Renal cortex interstitium (tissue), 11 donors: ENCODE data around the gene MYH10. TPM values are rescaled to one million over a fixed set of nuclear protein-coding genes. Genes with fewer than 3 reads are reported as not detected.

Experiments
- DNase-seq, 11 donors: peaks; one replicate each; pipeline ENCODE4 v3.0.0-alpha.2; 2013; ENCODE audit warnings: low read depth in 9 of 11, low spot score in 4 of 11; ENCODE audit errors: extremely low read depth in 1 of 11
- polyA plus RNA-seq, 3 donors: library from polyadenylated mRNA; unstranded; fragments of 120-200 nt; gene quantifications; one replicate each; pipeline ENCODE4 v1.2.1, GENCODE V29; 2013; ENCODE audit not compliant: insufficient read length in 3 of 3

MYH10 gene
- polyA plus RNA-seq, 3 donors, result 236 to 286 (median 264) TPM

DNA sequence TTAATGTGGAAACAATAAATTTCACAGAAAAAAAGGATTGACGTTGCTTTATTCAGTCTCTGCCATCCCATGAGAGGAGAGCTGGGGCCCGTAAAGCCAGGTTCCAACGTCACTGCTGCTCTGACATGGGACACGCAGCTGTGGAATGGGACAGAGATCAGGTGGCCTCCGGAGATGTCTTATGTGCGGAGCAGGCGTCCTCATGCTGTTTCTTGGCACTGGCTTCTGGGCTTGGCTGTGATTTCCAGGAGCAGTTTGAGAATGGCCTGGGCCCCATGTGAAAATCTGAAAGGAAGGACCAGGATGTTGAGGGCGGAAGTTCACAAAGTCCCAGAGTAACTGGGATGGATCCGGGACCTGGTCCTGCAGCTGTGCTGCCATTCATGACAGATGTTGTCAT is 162.4 kb downstream of the MYH10 start:
- DNase-seq, result no peak

GRCh38 chr17:8467527-8467926 is 163.0 kb downstream of the MYH10 start:
- no peak for DNase-seq

- no peak for DNase-seq
These were observed 163.7 kb downstream of the MYH10 start for GRCh38 chr17:8466873-8467272.

GRCh38 chr17:8466456-8466855 is 164.1 kb downstream of the MYH10 start:
- no peak for DNase-seq

GRCh38 chr17:8465759-8466158 is 164.8 kb downstream of the MYH10 start:
- DNase-seq, result no peak

DNA sequence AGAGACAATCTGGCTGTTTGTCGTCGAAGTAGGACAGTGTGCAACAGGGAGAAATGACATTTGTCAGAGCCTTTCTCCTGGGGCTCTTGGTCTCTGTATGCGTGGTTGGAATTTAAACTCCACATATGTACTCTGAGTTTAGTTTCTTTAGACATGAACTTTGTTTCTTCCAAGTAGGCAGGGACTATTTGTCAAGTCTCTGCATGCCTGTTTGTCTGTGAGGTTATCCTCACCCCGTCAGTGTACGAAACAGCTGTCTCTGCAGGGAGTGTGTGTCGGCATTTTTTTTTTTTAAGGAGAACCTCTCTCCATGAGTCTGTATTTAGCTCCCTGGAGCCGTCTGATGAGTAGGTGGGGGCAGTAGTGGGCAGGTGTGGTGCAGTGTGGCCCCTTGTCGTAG is 165.2 kb downstream of the MYH10 start:
- no peak for DNase-seq

DNA sequence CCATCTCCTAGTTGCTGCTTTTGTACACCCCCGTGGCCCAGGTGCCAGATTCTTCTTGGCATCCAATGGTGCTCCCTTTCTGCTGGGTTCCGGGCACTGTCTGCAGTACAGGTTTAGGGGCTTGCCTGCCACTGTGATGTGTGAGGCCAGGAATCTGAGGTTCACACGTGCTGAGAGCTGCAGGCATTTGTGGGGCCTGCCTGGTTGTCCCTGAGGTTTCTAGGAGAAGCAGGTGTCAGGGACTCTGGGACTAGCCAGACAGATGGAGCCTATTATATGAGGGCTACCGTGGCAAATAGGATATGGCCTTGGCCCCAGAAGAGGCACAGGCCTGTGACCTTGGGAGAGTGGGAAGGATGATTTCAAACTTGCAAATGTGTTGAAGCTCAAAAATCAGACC is 165.6 kb downstream of the MYH10 start:
- DNase-seq, result no peak

DNA sequence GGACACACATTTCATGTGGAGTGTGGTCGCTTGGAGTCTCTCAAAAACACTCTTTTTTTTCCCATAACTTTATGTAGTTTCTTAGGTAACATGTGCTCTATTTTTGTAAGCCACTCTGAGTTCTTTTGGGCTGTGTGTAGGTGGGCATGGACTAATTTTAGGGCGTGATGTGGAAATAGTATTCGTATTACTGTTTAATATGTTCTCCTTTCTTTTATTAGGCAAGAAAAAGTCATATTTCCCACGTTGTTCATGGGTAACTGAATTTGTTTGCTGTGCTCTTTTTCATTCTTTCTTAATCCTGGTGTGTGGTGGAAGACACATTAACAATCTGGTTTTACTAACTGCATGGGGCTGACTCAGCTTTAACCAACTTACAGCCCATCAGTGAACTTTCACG is 167.4 kb downstream of the MYH10 start:
- no peak for DNase-seq

- DNase-seq, result no peak
These were observed 168.0 kb downstream of the MYH10 start for GRCh38 chr17:8462564-8462963.

DNA sequence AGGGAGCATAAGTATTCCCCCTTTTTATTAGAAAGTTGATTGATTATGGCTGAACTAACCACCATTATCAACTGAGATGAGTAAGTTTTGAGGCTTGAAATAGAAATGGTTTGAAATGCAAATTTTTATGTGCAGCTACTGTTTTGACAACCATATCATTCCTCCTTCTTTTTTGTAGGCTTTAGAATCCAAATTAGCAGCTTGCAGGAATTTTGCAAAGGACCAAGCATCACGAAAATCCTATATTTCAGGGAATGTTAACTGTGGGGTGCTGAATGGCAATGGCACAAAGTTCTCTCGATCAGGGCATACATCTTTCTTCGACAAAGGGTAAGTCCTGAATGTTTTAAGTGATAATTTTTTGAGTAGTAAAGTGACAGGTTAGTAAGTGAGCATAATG is 170.7 kb downstream of the MYH10 start:
- DNase-seq, result no peak

GRCh38 chr17:8459107-8459506 is 171.4 kb downstream of the MYH10 start:
- no peak for DNase-seq

GRCh38 chr17:8458128-8458527 is 172.4 kb downstream of the MYH10 start:
- DNase-seq, result no peak

- DNase-seq, result no peak
These were observed 174.8 kb downstream of the MYH10 start for GRCh38 chr17:8455665-8456209.

- no peak for DNase-seq
These were observed 177.2 kb downstream of the MYH10 start for GRCh38 chr17:8453326-8453725.

- DNase-seq, result no peak
These were observed 178.5 kb downstream of the MYH10 start for GRCh38 chr17:8451933-8452614.

DNA sequence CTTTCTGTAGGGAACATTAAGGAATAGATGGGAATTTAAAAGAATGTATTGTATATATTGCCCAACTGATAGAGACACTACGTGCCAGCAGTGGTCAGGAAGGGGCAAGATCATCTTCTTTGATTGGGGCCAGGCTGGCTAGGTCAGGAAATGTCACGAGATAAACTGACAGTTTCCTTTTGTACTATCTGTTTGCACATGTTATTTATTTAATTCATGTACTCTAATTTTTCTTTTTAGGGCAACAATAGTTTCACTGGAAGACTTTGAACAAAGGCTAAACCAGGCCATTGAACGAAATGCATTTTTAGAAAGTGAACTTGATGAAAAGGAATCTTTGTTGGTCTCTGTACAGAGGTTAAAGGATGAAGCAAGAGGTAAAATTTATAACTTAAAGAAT is 182.2 kb downstream of the MYH10 start:
- no peak for DNase-seq

GRCh38 chr17:8447799-8448198 is 182.7 kb downstream of the MYH10 start:
- DNase-seq, result no peak

DNA sequence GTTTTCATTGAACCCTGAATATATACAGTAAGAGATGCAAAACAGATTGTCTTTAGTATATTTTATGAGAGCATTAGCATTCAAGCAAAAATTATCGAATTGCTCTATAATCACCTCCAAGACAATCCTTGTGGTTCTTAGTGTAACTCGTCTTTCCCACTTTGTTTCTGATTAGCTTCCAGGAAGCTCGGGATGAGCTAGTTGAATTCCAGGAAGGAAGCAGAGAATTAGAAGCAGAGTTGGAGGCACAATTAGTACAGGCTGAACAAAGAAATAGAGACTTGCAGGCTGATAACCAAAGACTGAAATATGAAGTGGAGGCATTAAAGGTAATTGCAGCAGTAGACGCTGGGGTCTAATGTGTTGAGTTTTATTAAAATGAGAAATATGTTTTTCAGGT is 185.0 kb downstream of the MYH10 start:
- no peak for DNase-seq

GRCh38 chr17:8444494-8444893 is 186.0 kb downstream of the MYH10 start:
- no peak for DNase-seq

GRCh38 chr17:8443756-8444155 is 186.8 kb downstream of the MYH10 start:
- DNase-seq, result no peak

DNA sequence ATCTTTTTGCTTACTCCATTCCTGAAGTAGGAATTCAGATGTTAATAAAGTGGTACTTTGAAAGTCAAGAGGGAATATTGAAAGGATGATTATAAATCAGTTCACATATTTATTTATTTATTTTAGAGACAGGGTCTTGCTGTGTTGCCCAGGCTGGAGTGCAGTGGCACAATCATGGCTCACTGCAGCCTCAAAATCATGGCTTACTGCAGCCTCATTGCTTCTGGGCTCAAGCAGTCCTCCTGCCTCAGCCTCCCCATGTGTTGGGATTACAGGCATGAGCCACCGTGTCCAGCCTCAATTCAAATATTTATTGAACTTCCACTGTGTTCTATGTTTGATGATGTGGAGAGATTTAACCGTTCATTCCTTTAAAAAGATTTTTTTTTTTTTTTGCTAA is 188.2 kb downstream of the MYH10 start:
- no peak for DNase-seq
